Neuronal stem cell (in vitro differentiated cells): Measurements from ENCODE around the gene TMTC1.
A peak's percentile ranks its signal among the peaks of the same experiment; 100 is the strongest.

Source experiments
- DNase-seq: peaks from one replicate; pipeline ENCODE4 v3.0.0-alpha.2; 2013; ENCODE audit warnings: low spot score
- H2AFZ ChIP-seq: one replicate; pipeline ENCODE4 v1.6.1; 2013; ENCODE audit warnings: mild to moderate bottlenecking, low read length, inconsistent platforms
- H2AK5ac ChIP-seq: 2 replicates; pipeline ENCODE4 v1.6.1; 2013; ENCODE audit warnings: low read depth, mild to moderate bottlenecking, inconsistent platforms, low read length, moderate library complexity, mixed read lengths
- H2BK120ac ChIP-seq: 2 replicates; pipeline ENCODE4 v1.6.1; 2013; ENCODE audit warnings: low read depth, mild to moderate bottlenecking, inconsistent platforms, low read length, moderate library complexity, mixed read lengths
- H2BK12ac ChIP-seq: one replicate; pipeline ENCODE4 v1.6.1; 2013; ENCODE audit warnings: low read length, inconsistent platforms
- H2BK15ac ChIP-seq: 2 replicates; pipeline ENCODE4 v1.6.1; 2013; ENCODE audit warnings: mild to moderate bottlenecking, low read length, inconsistent platforms, mixed read lengths
- H2BK5ac ChIP-seq: one replicate; pipeline ENCODE4 v1.6.1; 2013; ENCODE audit warnings: inconsistent platforms, mild to moderate bottlenecking, low read length, moderate library complexity
- H3K14ac ChIP-seq: one replicate; pipeline ENCODE4 v1.6.1; 2013; ENCODE audit warnings: low read length, inconsistent platforms
- H3K18ac ChIP-seq: 2 replicates; pipeline ENCODE4 v1.6.1; 2013; ENCODE audit warnings: low read length, inconsistent platforms
- H3K23ac ChIP-seq: 2 replicates; pipeline ENCODE4 v1.6.1; 2013; ENCODE audit warnings: low read depth, mild to moderate bottlenecking, mixed read lengths, low read length, inconsistent platforms; ENCODE audit not compliant: poor library complexity
- H3K27ac ChIP-seq: replicated peaks from 3 replicates; pipeline ENCODE4 v1.5.1; 2013; ENCODE audit warnings: low read length, inconsistent platforms
- H3K27me3 ChIP-seq, 3 experiments: 2 replicates each; pipeline ENCODE4 v1.6.1; 2013; ENCODE audit warnings: low read length in 3 of 3, mild to moderate bottlenecking in 2 of 3, inconsistent platforms in 1 of 3, low read depth in 1 of 3, mixed read lengths in 1 of 3, moderate library complexity in 1 of 3; ENCODE audit not compliant: control insufficient read depth in 3 of 3, insufficient read depth in 3 of 3
- H3K36me3 ChIP-seq, 2 donors: replicated peaks in 1 of 2; 2 replicates each; pipeline ENCODE4 v1.6.1; 2013; ENCODE audit warnings: low read length in 2 of 2; ENCODE audit not compliant: control insufficient read depth in 2 of 2, insufficient read depth in 2 of 2
- H3K4ac ChIP-seq: 2 replicates; pipeline ENCODE4 v1.6.1; 2013; ENCODE audit warnings: inconsistent platforms, mild to moderate bottlenecking, low read length, moderate library complexity
- H3K4me1 ChIP-seq, 2 donors: 1 replicate in 1 of 2; 2 replicates in 1 of 2; pipeline ENCODE4 v1.6.1; 2013; ENCODE audit warnings: low read length in 2 of 2, low read depth in 1 of 2; ENCODE audit not compliant: control insufficient read depth in 2 of 2, insufficient read depth in 1 of 2
- H3K4me2 ChIP-seq: one replicate; pipeline ENCODE4 v1.6.1; 2013; ENCODE audit warnings: mild to moderate bottlenecking, low read length, inconsistent platforms; ENCODE audit not compliant: insufficient read depth, poor library complexity, severe bottlenecking
- H3K4me3 ChIP-seq, 2 donors: 2 replicates each; pipeline ENCODE4 v1.5.1; 2013; ENCODE audit warnings: low read length in 2 of 2, mild to moderate bottlenecking in 2 of 2, inconsistent platforms in 1 of 2, moderate library complexity in 1 of 2
- H3K79me1 ChIP-seq: one replicate; pipeline ENCODE4 v1.6.1; 2013; ENCODE audit warnings: low read depth, mild to moderate bottlenecking, inconsistent platforms, low read length, moderate library complexity
- H3K9ac ChIP-seq: one replicate; pipeline ENCODE4 v1.6.1; 2013; ENCODE audit warnings: mild to moderate bottlenecking, low read depth, low read length, inconsistent platforms; ENCODE audit not compliant: poor library complexity
- H3K9me3 ChIP-seq, 2 donors: replicated peaks in 1 of 2; 2 replicates each; pipeline versions ENCODE3 to v1.6.1; 2013; ENCODE audit warnings: low read length in 2 of 2, mild to moderate bottlenecking in 2 of 2, inconsistent platforms in 1 of 2, low read depth in 1 of 2, mixed read lengths in 1 of 2, moderate library complexity in 1 of 2; ENCODE audit not compliant: control insufficient read depth in 2 of 2, insufficient read depth in 1 of 2
- H4K8ac ChIP-seq: one replicate; pipeline ENCODE4 v1.6.1; 2013; ENCODE audit warnings: low read depth, mild to moderate bottlenecking, inconsistent platforms, low read length, moderate library complexity
- H4K91ac ChIP-seq: one replicate; pipeline ENCODE4 v1.6.1; 2013; ENCODE audit warnings: low read length, low read depth, mild to moderate bottlenecking, inconsistent platforms; ENCODE audit not compliant: poor library complexity
- WGBS, 2 donors: extraction: QIAGEN DNeasy Blood & Tissue Kit; methylation state at CpG; one replicate each; pipeline ENCODE4 v1.1.7; 2013; ENCODE audit warnings: missing lambda C conversion rate in 2 of 2, mixed read lengths in 1 of 2; ENCODE audit not compliant: insufficient read length in 2 of 2, insufficient replicate concordance in 1 of 2; ENCODE audit errors: extremely low coverage in 2 of 2; 5-methylcytosine and 5-hydroxymethylcytosine counted together

TMTC1 gene

GRCh38 chr12:29620030-29620429 is 163.7 kb downstream of the TMTC1 start:
- Histone ChIP-seq H3K4me1 (no peaks in the 10 kb centered on the region), H3K36me3 (peaks cover 0 to 13% of the 10 kb centered on the region in 2 donors), H4K91ac (no peak overlapping the region), H3K4me2 (no peak overlapping the region), H2AFZ (no peak overlapping the region), H3K18ac (peak overlapping the region; percentile 6), H2AK5ac (no peak overlapping the region), H2BK5ac (no peak overlapping the region), H3K9me3 (peaks cover 0 to 2% of the 10 kb centered on the region in 2 donors), H2BK120ac (no peak overlapping the region), H2BK15ac (no peak overlapping the region), H3K27me3 (no peaks in the 10 kb centered on the region), H3K27ac (no peak overlapping the region), H3K79me1 (no peaks in the 10 kb centered on the region), H3K9ac (no peak overlapping the region), H3K4me3 (no peak overlapping the region), H3K4ac (no peak overlapping the region), H3K23ac (no peak overlapping the region), H2BK12ac (no peak overlapping the region), H3K14ac (no peak overlapping the region), H4K8ac (no peak overlapping the region)
- DNase-seq: no peak
- no CpG with 5 or more reads among the region's 1 CpG for WGBS, 2 donors

DNA sequence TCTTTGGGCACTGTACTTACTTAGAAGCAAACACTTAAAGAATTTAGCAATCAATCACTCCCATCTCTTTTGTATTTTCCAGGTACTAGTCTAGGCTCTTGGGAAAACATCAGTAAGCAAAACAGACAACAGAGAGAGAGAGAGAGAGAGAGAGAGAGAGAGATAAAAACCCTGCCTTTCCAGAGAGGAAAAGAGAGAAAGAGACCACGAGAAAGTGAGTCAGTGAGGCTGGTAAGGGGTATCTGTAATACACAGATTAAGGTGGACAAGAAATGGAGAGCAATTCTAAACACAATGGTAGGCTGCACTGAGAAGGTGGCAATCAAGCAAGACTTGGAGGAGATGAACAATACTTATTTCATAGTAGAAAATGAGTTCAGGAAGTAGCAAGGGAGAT is 166.3 kb downstream of the TMTC1 start:
- Histone ChIP-seq H3K18ac (no peak overlapping the region), H2BK120ac (no peak overlapping the region), H3K4me1 (no peaks in the 10 kb centered on the region), H3K9me3 (no peaks in the 10 kb centered on the region), H2BK15ac (no peak overlapping the region), H3K27ac (no peak overlapping the region), H3K4me3 (no peak overlapping the region), H3K36me3 (peaks cover 2 to 30% of the 10 kb centered on the region in 2 donors), H4K91ac (no peak overlapping the region), H3K14ac (no peak overlapping the region), H3K79me1 (no peaks in the 10 kb centered on the region), H3K4me2 (no peak overlapping the region), H2AK5ac (no peak overlapping the region), H2BK5ac (no peak overlapping the region), H3K23ac (no peak overlapping the region), H4K8ac (no peak overlapping the region), H2BK12ac (no peak overlapping the region), H3K4ac (no peak overlapping the region), H3K9ac (no peak overlapping the region), H2AFZ (no peak overlapping the region), H3K27me3 (no peaks in the 10 kb centered on the region)
- WGBS, 2 donors: no CpG with 5 or more reads among the region's 1 CpG
- no peak for DNase-seq

DNA sequence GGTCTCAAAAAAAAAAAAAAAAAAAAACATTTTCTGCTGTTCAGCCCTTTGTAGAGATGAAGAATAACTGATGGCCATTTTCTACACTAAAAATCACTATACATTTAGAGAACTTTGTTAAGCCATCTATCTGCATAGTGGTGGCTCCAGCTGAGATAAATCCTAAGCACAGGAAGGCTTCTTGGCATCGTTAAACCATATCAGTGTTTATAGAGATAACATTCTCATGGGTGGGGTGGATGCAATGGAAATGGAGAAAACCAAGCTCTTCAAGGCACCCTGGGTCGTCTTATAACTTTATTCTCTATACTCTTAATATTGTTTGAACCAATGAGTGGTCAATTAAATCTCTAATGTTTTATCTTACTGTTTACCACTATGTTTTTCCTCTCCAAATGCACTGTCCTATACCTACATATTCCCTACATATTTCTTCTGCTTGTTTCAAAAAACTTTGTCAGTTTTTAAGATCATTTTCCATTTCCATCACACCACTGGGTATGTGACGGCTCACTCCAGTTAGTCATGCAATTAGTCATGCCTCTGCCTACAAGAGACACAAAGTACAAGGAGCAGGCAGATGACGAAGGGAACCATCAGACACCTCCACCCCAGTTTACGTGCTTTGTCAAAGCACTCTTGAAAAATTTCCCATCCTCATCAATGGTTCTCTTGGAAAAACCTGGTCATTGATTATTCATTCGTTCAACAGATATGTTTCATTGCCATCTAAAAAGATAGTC is 166.9 kb downstream of the TMTC1 start:
- H3K27me3 ChIP-seq: no peaks in the 10 kb centered on the region
- no peak overlapping the region for H3K4ac ChIP-seq
- no peak overlapping the region for H3K18ac ChIP-seq
- H3K36me3 ChIP-seq: peaks cover 2 to 30% of the 10 kb centered on the region in 2 donors
- no peaks in the 10 kb centered on the region for H3K4me1 ChIP-seq
- H3K27ac ChIP-seq: no peak overlapping the region
- H4K91ac ChIP-seq: no peak overlapping the region
- no peak overlapping the region for H2BK15ac ChIP-seq
- H2AK5ac ChIP-seq: no peak overlapping the region
- H4K8ac ChIP-seq: no peak overlapping the region
- H3K9ac ChIP-seq: no peak overlapping the region
- no CpG with 5 or more reads among the region's 6 CpGs for WGBS, 2 donors
- H2BK120ac ChIP-seq: no peak overlapping the region
- no peak overlapping the region for H3K23ac ChIP-seq
- no peak overlapping the region for H2BK5ac ChIP-seq
- DNase-seq: no peak
- H3K14ac ChIP-seq: no peak overlapping the region
- no peak overlapping the region for H3K4me2 ChIP-seq
- H3K4me3 ChIP-seq: no peak overlapping the region
- H3K79me1 ChIP-seq: no peaks in the 10 kb centered on the region
- no peak overlapping the region for H2AFZ ChIP-seq
- H3K9me3 ChIP-seq: no peaks in the 10 kb centered on the region
- H2BK12ac ChIP-seq: no peak overlapping the region

DNA sequence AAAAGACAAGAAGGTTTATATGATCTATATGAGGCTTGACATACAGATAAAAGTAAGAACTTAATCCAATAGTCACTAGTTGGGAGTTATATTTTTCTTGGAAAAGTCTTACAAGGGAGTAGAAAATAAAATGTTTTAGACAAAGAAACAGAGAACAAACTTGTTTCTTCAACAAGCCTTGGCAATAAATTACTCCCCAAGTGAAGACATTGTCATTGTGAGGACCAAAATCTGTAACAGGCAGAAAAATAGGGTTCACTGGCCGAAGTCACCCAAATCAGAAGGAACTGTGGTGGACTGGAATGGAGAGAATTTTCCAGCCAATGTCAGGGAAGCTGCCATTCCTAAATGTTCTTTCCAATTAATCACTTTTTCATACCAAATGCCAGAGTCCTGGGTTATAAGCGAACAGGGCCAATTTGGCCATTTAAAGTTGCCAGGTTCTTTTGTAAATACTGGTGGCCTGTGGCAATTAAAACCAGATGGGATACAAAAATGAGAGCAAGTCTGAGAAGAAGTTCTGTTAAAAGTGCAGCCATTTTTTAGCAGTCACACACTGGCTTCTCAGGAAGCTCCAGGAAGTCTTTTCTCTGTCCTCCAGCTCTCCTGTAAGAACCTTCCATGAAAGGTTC is 168.9 kb downstream of the TMTC1 start:
- Histone ChIP-seq H3K36me3 (peaks cover 2 to 23% of the 10 kb centered on the region in 2 donors), H2BK5ac (no peak overlapping the region), H3K9ac (no peak overlapping the region), H2BK120ac (no peak overlapping the region), H3K18ac (no peak overlapping the region), H3K4me2 (no peak overlapping the region), H4K91ac (no peak overlapping the region), H4K8ac (no peak overlapping the region), H3K23ac (no peak overlapping the region), H3K27ac (no peak overlapping the region), H3K4me3 (no peak overlapping the region), H3K79me1 (no peaks in the 10 kb centered on the region), H3K27me3 (no peaks in the 10 kb centered on the region), H3K14ac (no peak overlapping the region), H3K9me3 (no peaks in the 10 kb centered on the region), H3K4me1 (no peaks in the 10 kb centered on the region), H2BK12ac (no peak overlapping the region), H2BK15ac (no peak overlapping the region), H2AFZ (no peak overlapping the region), H3K4ac (no peak overlapping the region), H2AK5ac (no peak overlapping the region)
- no peak for DNase-seq
- WGBS, 2 donors: no CpG with 5 or more reads among the region's 2 CpGs
